ENCODE data around the gene IL13. TPM values are rescaled to one million over a fixed set of nuclear protein-coding genes. Genes with fewer than 3 reads are reported as not detected.

Gene IL13
- total RNA-seq, 1 donor from 2014 or later, result not detected

- Histone ChIP-seq H3K9me3 (ENCODE audit: low read depth) (no peaks in the 10 kb centered on the region), H3K27me3 (no peaks in the 10 kb centered on the region), H3F3A (ENCODE audit: low read depth) (no peaks in the 10 kb centered on the region), H3K4me3 (no peak overlapping the region), H3K4me1 (no peaks in the 10 kb centered on the region), H3K9ac (no peak overlapping the region), H4K20me1 (ENCODE audit: low read depth) (no peaks in the 10 kb centered on the region), H3K4me2 (no peak overlapping the region), H3K27ac (no peak overlapping the region), H2AFZ (replicated peaks) (no peak overlapping the region), H3K36me3 (no peaks in the 10 kb centered on the region), H3K79me2 (ENCODE audit: low read depth) (no peaks in the 10 kb centered on the region)
- TF ChIP-seq EZH2phosphoT487 (IDR thresholded peaks at IDR 0.05) (no peak), EZH2 (IDR thresholded peaks at IDR 0.05) (no peak)
- TF ChIP-seq, protein P1, sequence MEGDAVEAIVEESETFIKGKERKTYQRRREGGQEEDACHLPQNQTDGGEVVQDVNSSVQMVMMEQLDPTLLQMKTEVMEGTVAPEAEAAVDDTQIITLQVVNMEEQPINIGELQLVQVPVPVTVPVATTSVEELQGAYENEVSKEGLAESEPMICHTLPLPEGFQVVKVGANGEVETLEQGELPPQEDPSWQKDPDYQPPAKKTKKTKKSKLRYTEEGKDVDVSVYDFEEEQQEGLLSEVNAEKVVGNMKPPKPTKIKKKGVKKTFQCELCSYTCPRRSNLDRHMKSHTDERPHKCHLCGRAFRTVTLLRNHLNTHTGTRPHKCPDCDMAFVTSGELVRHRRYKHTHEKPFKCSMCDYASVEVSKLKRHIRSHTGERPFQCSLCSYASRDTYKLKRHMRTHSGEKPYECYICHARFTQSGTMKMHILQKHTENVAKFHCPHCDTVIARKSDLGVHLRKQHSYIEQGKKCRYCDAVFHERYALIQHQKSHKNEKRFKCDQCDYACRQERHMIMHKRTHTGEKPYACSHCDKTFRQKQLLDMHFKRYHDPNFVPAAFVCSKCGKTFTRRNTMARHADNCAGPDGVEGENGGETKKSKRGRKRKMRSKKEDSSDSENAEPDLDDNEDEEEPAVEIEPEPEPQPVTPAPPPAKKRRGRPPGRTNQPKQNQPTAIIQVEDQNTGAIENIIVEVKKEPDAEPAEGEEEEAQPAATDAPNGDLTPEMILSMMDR (IDR thresholded peaks at IDR 0.05), result no peak
- Mint-ChIP-seq H3K4me1 (peaks cover 2% of the 10 kb centered on the region), H3K36me3 (no peaks in the 10 kb centered on the region), H3K9me3 (no peaks in the 10 kb centered on the region), H3K4me3 (no peak overlapping the region), H3K27ac (no peak overlapping the region), H3K27me3 (ENCODE audit: insufficient read depth, low read depth) (no peaks in the 10 kb centered on the region)
- no peak for DNase-seq (ENCODE audit: low spot score)
Observed at GRCh38 chr5:132677682-132678400, 19.9 kb downstream of the IL13 start.

- Histone ChIP-seq H3K4me3 (no peak overlapping the region), H3K4me2 (no peak overlapping the region), H4K20me1 (ENCODE audit: low read depth) (no peaks in the 10 kb centered on the region), H3K36me3 (no peaks in the 10 kb centered on the region), H3K9me3 (ENCODE audit: low read depth) (no peaks in the 10 kb centered on the region), H3K27me3 (no peaks in the 10 kb centered on the region), H3K79me2 (ENCODE audit: low read depth) (no peaks in the 10 kb centered on the region), H3F3A (ENCODE audit: low read depth) (no peaks in the 10 kb centered on the region), H3K27ac (no peak overlapping the region), H2AFZ (replicated peaks) (no peak overlapping the region), H3K4me1 (no peaks in the 10 kb centered on the region), H3K9ac (no peak overlapping the region)
- TF ChIP-seq EZH2phosphoT487 (IDR thresholded peaks at IDR 0.05), result no peak
- no peak for TF ChIP-seq EZH2 (IDR thresholded peaks at IDR 0.05)
- TF ChIP-seq, protein P1 (IDR thresholded peaks at IDR 0.05), result no peak
- no peaks in the 10 kb centered on the region for H3K27me3 Mint-ChIP-seq (ENCODE audit: insufficient read depth, low read depth)
- DNase-seq (ENCODE audit: low spot score), result no peak
- peaks cover 2% of the 10 kb centered on the region for H3K4me1 Mint-ChIP-seq
- no peak overlapping the region for H3K27ac Mint-ChIP-seq
- no peak overlapping the region for H3K4me3 Mint-ChIP-seq
- no peaks in the 10 kb centered on the region for H3K36me3 Mint-ChIP-seq
- H3K9me3 Mint-ChIP-seq, result no peaks in the 10 kb centered on the region
Observed at GRCh38 chr5:132678735-132679134, 20.8 kb downstream of the IL13 start.

- H3K9me3 Mint-ChIP-seq, result no peaks in the 10 kb centered on the region
- Histone ChIP-seq H3K4me1 (no peaks in the 10 kb centered on the region), H3F3A (ENCODE audit: low read depth) (no peaks in the 10 kb centered on the region), H4K20me1 (ENCODE audit: low read depth) (no peaks in the 10 kb centered on the region), H3K79me2 (ENCODE audit: low read depth) (no peaks in the 10 kb centered on the region), H3K4me3 (no peak overlapping the region), H3K36me3 (no peaks in the 10 kb centered on the region), H3K4me2 (no peak overlapping the region), H2AFZ (replicated peaks) (no peak overlapping the region), H3K9ac (no peak overlapping the region), H3K9me3 (ENCODE audit: low read depth) (no peaks in the 10 kb centered on the region), H3K27me3 (no peaks in the 10 kb centered on the region), H3K27ac (no peak overlapping the region)
- H3K4me3 Mint-ChIP-seq, result no peak overlapping the region
- peaks cover 2% of the 10 kb centered on the region for H3K4me1 Mint-ChIP-seq
- no peaks in the 10 kb centered on the region for H3K36me3 Mint-ChIP-seq
- no peaks in the 10 kb centered on the region for H3K27me3 Mint-ChIP-seq (ENCODE audit: insufficient read depth, low read depth)
- H3K27ac Mint-ChIP-seq, result no peak overlapping the region
- DNase-seq (ENCODE audit: low spot score), result no peak
- TF ChIP-seq EZH2phosphoT487 (IDR thresholded peaks at IDR 0.05), result no peak
- no peak for TF ChIP-seq EZH2 (IDR thresholded peaks at IDR 0.05)
- TF ChIP-seq, protein P1 (IDR thresholded peaks at IDR 0.05), result no peak
Observed at GRCh38 chr5:132679166-132679565, 21.2 kb downstream of the IL13 start.

Data from neural progenitor cell (in vitro differentiated cells).